Measurements from ENCODE around the gene RAB20.

GRCh38 chr13:110610955-110611595, 49.6 kb upstream of the RAB20 start:
- no peak for TF ChIP-seq CTCF (IDR thresholded peaks at IDR 0.05; ENCODE audit: low read length)
- no peak for TF ChIP-seq EZH2 (IDR thresholded peaks at IDR 0.05; ENCODE audit: borderline replicate concordance, low read length)
